ENCODE results near the gene RRP15. TPM values are rescaled to one million over a fixed set of nuclear protein-coding genes. Genes with fewer than 3 reads are reported as not detected.

The RRP15 gene
- total RNA-seq, 3 donors from 2014 or later: 9.8 to 17.7 (median 10.0) TPM

DNA sequence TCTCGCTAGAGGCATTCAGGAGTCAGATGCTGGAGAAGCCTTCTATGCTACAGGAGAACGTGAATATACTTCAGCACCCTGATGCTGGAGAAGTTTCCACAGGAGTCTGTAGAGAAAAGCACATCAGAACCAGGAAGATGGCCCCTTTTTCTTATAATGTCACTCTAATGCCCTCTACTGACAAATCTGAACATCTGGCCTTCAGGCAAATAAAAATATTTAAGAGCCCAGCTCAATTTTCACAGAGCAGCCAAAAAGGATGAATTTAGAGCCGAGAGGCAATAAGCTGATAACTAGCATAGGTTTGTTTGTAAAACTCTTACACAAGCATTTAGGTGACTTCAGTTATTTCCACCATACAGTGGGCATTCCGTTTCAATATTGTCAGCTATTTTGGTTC is 3.8 kb upstream of the RRP15 start:
- intact Hi-C loops (cut with DNase I, micrococcal nuclease): no loop called here
- no peak for ATAC-seq
- H3K36me3 ChIP-seq (ENCODE audit: low read depth): no peaks in the 10 kb centered on the region

DNA sequence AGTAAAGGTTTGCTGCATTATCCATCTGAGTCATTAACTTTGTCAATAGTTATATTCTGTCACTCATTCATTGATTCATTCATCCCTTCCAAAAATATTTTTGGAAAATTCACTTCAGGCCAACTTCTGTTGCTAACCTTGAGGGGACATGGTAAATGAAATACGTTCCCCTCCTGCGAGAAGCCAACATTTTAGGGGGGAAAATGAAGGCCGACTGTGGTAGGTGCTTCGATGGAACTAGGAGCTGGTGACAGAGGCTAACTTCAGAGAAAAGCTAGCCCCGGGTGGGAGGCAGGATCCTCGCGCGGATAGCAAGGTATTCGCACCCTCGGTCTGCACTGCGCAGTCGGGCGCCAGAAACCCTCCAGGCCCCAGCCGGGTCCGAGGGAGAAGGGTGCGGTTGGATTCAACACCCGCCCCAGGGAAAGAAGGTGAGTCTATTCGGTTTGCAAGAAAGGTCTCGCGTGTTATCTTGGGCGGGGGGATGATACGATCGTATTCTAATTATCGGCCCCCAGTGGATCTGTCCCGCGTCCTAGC is 646 bp upstream of the RRP15 start:
- intact Hi-C loops (cut with DNase I, micrococcal nuclease): no loop called here

More for the DNA sequence above, 3.8 kb upstream of the RRP15 start:
- no peak for DNase-seq
- Histone ChIP-seq H3K9me3 (no peaks in the 10 kb centered on the region), H3K4me1 (ENCODE audit: low read depth) (peaks cover 7% of the 10 kb centered on the region), H3K4me3 (no peak overlapping the region)
- TF ChIP-seq, protein P1, sequence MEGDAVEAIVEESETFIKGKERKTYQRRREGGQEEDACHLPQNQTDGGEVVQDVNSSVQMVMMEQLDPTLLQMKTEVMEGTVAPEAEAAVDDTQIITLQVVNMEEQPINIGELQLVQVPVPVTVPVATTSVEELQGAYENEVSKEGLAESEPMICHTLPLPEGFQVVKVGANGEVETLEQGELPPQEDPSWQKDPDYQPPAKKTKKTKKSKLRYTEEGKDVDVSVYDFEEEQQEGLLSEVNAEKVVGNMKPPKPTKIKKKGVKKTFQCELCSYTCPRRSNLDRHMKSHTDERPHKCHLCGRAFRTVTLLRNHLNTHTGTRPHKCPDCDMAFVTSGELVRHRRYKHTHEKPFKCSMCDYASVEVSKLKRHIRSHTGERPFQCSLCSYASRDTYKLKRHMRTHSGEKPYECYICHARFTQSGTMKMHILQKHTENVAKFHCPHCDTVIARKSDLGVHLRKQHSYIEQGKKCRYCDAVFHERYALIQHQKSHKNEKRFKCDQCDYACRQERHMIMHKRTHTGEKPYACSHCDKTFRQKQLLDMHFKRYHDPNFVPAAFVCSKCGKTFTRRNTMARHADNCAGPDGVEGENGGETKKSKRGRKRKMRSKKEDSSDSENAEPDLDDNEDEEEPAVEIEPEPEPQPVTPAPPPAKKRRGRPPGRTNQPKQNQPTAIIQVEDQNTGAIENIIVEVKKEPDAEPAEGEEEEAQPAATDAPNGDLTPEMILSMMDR (IDR thresholded peaks at IDR 0.05): no peak

DNA sequence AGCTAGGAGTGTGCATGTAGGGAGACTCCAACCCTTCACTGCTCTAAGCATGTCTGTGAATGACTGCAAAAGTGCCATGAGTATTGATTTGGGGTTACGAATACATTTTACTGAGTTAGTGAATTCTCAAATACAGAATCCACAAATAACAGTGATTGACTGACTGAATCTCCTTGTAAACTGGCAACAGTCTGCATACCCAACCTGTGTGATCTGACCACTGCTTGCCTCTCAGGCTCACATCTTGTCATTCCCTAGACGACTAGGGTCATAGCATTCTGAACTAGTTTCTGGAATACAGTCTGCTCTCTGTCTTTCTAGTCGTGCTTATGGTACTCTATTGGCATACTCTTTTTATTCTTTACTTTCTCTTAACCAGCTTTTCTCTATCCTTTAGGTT is 7.4 kb downstream of the RRP15 start:
- ATAC-seq: no peak
- no peak for DNase-seq
- intact Hi-C loops (cut with DNase I, micrococcal nuclease): no loop called here
- Histone ChIP-seq H3K4me3 (no peak overlapping the region), H3K9me3 (no peaks in the 10 kb centered on the region), H3K36me3 (ENCODE audit: low read depth) (no peaks in the 10 kb centered on the region), H3K4me1 (ENCODE audit: low read depth) (peaks cover 4% of the 10 kb centered on the region)
- TF ChIP-seq, protein P1 (IDR thresholded peaks at IDR 0.05): no peak

More for the DNA sequence above, 646 bp upstream of the RRP15 start:
- Histone ChIP-seq H3K9me3 (no peaks in the 10 kb centered on the region), H3K4me1 (ENCODE audit: low read depth) (peaks cover 9% of the 10 kb centered on the region), H3K36me3 (ENCODE audit: low read depth) (no peaks in the 10 kb centered on the region), H3K4me3 (peak overlapping the region; percentile 66)
- DNase-seq (peak in 1 of 3 donors; percentile 53), ATAC-seq (peak; percentile 45)
- TF ChIP-seq, protein P1 (IDR thresholded peaks at IDR 0.05): no peak

DNA sequence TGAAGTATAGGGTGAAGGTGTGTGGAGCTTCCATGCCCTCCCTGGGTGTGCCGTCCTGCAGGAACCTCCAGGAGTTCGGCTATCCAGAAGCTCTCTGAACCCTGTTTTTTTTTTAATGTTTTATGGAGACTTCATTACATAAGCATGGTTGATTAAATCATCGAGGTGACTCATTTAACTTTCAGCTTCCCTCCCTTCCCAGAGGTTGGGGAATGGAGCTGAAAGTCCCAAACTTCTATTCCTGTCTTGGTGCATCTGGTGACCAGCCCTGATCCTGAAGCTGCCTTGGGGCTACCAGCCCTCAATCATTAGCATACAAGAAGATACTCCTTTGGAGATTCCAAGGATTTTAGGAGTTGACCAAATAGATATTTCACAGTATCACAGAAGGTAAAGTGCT is 9.5 kb downstream of the RRP15 start:
- H3K4me3 ChIP-seq: no peak overlapping the region
- DNase-seq (no peak), ATAC-seq (no peak)
- H3K4me1 ChIP-seq (ENCODE audit: low read depth): peaks cover 4% of the 10 kb centered on the region
- TF ChIP-seq, protein P1 (IDR thresholded peaks at IDR 0.05): no peak
- intact Hi-C loops (cut with DNase I, micrococcal nuclease): no loop called here
- H3K9me3 ChIP-seq: no peaks in the 10 kb centered on the region
- no peaks in the 10 kb centered on the region for H3K36me3 ChIP-seq (ENCODE audit: low read depth)

DNA sequence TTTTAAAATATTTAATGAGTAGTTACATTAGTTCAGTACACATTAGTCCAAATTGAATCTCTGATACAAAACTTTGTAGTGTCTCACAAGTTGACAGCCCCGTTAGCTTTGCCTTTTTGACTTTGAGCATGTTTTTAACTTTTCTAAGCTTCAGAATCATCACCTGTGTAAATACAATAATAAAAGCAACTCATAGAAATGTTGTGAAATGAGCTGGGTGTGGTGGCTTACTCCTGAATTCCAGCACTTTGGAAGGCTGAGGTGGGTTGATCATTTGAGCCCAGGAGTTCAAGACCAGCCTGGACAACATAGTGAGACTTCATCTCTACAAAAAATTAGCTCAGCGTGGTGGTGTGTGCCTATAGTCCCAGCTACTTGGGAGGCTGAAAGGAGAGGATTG is 11.1 kb downstream of the RRP15 start:
- Histone ChIP-seq H3K36me3 (ENCODE audit: low read depth) (no peaks in the 10 kb centered on the region), H3K4me1 (ENCODE audit: low read depth) (peaks cover 4% of the 10 kb centered on the region), H3K4me3 (no peak overlapping the region), H3K9me3 (no peaks in the 10 kb centered on the region)
- TF ChIP-seq, protein P1 (IDR thresholded peaks at IDR 0.05): no peak
- intact Hi-C loops (cut with DNase I, micrococcal nuclease): no loop called here
- ATAC-seq: no peak
- no peak for DNase-seq

DNA sequence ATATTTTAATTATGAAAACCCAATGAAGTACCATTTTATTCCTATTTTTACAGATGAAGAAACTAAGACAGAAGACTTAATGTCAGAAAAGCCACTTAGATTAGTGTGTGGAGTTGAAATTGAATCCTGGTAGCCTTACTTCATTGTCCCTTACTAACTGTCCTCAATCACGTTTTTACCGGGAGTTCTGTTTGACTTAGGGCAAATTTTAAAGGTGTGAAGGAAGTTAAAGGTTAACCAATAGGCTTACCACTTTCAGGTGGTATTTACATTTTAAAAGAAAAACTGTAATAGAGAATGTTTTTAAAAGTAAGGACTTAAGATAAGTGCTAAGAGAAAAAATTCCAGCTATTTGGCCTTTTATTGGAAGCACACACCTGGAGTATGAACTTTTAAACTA is 12.4 kb downstream of the RRP15 start:
- no peak for DNase-seq
- H3K36me3 ChIP-seq (ENCODE audit: low read depth): no peaks in the 10 kb centered on the region
- H3K9me3 ChIP-seq: no peaks in the 10 kb centered on the region
- TF ChIP-seq, protein P1 (IDR thresholded peaks at IDR 0.05): no peak
- intact Hi-C loops (cut with DNase I, micrococcal nuclease): no loop called here
- no peak for ATAC-seq
- peaks cover 4% of the 10 kb centered on the region for H3K4me1 ChIP-seq (ENCODE audit: low read depth)
- no peak overlapping the region for H3K4me3 ChIP-seq
